ENCODE results near the gene ZBTB9.

ZBTB9 gene

GRCh38 chr6:33441457-33441856, 12.9 kb upstream of the ZBTB9 start:
- no peak for TF ChIP-seq CTCF (IDR thresholded peaks at IDR 0.05; ENCODE audit: insufficient read depth, low read depth, low read length, missing control alignments)
- H3K4me3 ChIP-seq (ENCODE audit: low read depth, low read length) = no peak overlapping the region
- no peak for DNase-seq (ENCODE audit: low read depth)

- no peak for TF ChIP-seq CTCF (IDR thresholded peaks at IDR 0.05; ENCODE audit: insufficient read depth, low read depth, low read length, missing control alignments)
- H3K4me3 ChIP-seq (ENCODE audit: low read depth, low read length) = no peak overlapping the region
- no peak for DNase-seq (ENCODE audit: low read depth)
Measured at GRCh38 chr6:33442283-33442682, 12.1 kb upstream of the ZBTB9 start.

- no peak for DNase-seq (ENCODE audit: low read depth)
- TF ChIP-seq CTCF (IDR thresholded peaks at IDR 0.05; ENCODE audit: insufficient read depth, low read depth, low read length, missing control alignments) = no peak
- H3K4me3 ChIP-seq (ENCODE audit: low read depth, low read length) = no peak overlapping the region
Measured at GRCh38 chr6:33443025-33443424, 11.4 kb upstream of the ZBTB9 start.

GRCh38 chr6:33443619-33444504, 10.5 kb upstream of the ZBTB9 start:
- H3K4me3 ChIP-seq (ENCODE audit: low read depth, low read length) = no peak overlapping the region
- no peak for TF ChIP-seq CTCF (IDR thresholded peaks at IDR 0.05; ENCODE audit: insufficient read depth, low read depth, low read length, missing control alignments)
- DNase-seq (ENCODE audit: low read depth) = no peak

- DNase-seq (ENCODE audit: low read depth) = no peak
- TF ChIP-seq CTCF (IDR thresholded peaks at IDR 0.05; ENCODE audit: insufficient read depth, low read depth, low read length, missing control alignments) = no peak
- H3K4me3 ChIP-seq (ENCODE audit: low read depth, low read length) = no peak overlapping the region
Measured at GRCh38 chr6:33445119-33445603, 9.2 kb upstream of the ZBTB9 start.

GRCh38 chr6:33446356-33446755, 8.0 kb upstream of the ZBTB9 start:
- no peak overlapping the region for H3K4me3 ChIP-seq (ENCODE audit: low read depth, low read length)
- no peak for TF ChIP-seq CTCF (IDR thresholded peaks at IDR 0.05; ENCODE audit: insufficient read depth, low read depth, low read length, missing control alignments)
- DNase-seq (ENCODE audit: low read depth) = no peak

Data from GM12865 (cell line).